ENCODE data around the gene NLRP6. TPM values are rescaled to one million over a fixed set of nuclear protein-coding genes. Genes with fewer than 3 reads are reported as not detected.

The NLRP6 gene
- total and polyA plus RNA-seq, 2 donors from 2014 or later = 0.32 to 1.6 TPM

DNA sequence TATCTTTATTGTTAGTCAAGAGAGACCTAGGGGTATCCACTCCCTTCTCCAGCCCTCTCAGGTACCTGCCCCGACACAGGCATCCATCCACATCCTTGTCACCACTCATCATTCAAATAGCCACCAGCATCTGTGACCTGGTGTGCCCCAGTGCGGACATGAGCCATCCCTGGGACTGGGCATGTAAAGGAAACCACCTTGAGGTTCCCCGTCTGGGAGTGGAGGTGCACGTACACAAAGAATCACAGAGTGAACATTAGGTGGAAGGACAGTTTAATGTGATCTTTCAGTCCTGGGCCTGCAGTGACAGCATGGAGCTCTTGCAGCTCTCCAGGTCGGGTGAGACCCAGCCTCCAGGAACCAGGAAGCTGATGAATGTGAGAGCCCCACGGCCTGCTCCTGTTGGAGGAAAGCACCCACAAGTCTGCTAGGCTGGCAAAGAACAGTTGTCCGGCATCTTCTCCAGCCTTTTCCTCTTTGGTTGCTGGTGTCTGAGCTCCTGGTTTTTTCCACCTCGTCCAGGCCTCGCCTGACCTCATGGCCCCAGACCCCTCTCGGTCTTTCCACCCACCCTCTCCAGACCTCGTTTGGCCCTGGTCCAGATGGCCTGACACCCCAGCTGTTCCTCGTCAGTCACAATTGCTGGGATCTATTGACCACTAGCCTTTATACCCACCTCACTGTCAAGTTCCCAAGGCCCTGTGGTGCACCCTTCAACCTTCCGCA, 24.9 kb upstream of the NLRP6 start:
- FAIRE-seq (no peak), DNase-seq (no peak)
- Histone ChIP-seq H3K27me3 (ENCODE audit: control insufficient read depth, insufficient read depth, low read length) (no peaks in the 10 kb centered on the region), H3K9ac (ENCODE audit: low read length in 3 of 3) (no peak overlapping the region), H3K27ac (ENCODE audit: low read depth in 2 of 2, low read length in 2 of 2) (no peak overlapping the region), H3K36me3 (ENCODE audit: control insufficient read depth in 2 of 3, insufficient read depth in 3 of 3, low read length in 3 of 3) (peaks cover 6 to 25% (median 24%) of the 10 kb centered on the region in 3 donors), H3K9me3 (ENCODE audit: control insufficient read depth in 2 of 3, insufficient read depth in 1 of 3, low read length in 3 of 3) (no peaks in the 10 kb centered on the region), H3K4me3 (ENCODE audit: low read length in 3 of 3) (no peak overlapping the region), H3K4me1 (ENCODE audit: control insufficient read depth in 2 of 3, insufficient read depth in 2 of 3, low read depth in 1 of 3, low read length in 3 of 3) (no peaks in the 10 kb centered on the region)
- no peak for TF ChIP-seq CTCF (IDR thresholded peaks at IDR 0.05; ENCODE audit: borderline replicate concordance, extremely low read depth, insufficient read depth)
- intact Hi-C loops (cut with DNase I) = no loop called here

DNA sequence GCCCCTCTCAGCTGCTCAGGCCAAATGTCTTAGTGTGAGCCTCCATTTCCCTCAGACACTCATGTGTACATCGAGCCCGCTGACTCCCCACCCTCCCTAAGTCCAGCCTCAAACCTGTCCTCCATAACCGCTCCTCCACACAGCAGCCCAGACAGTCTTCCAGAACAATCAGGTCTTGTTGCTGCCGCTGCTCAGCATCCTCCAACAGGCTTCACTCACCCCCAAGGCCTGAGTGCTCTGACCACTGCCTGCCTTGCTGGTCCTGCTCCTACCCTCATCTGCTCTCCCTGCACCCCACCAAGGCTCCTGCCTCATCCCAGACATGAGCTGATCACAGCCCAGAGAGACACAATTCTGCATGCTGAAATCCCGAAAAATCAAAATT, 24.3 kb upstream of the NLRP6 start:
- FAIRE-seq (no peak), DNase-seq (no peak)
- intact Hi-C loops (cut with DNase I) = no loop called here
- H3K36me3 ChIP-seq (ENCODE audit: control insufficient read depth in 2 of 3, insufficient read depth in 3 of 3, low read length in 3 of 3) = peaks cover 2 to 20% (median 19%) of the 10 kb centered on the region in 3 donors
- no peaks in the 10 kb centered on the region for H3K27me3 ChIP-seq (ENCODE audit: control insufficient read depth, insufficient read depth, low read length)
- H3K27ac ChIP-seq (ENCODE audit: low read depth in 2 of 2, low read length in 2 of 2) = no peak overlapping the region
- H3K9ac ChIP-seq (ENCODE audit: low read length in 3 of 3) = no peak overlapping the region
- H3K4me1 ChIP-seq (ENCODE audit: control insufficient read depth in 2 of 3, insufficient read depth in 2 of 3, low read depth in 1 of 3, low read length in 3 of 3) = no peaks in the 10 kb centered on the region
- H3K4me3 ChIP-seq (ENCODE audit: low read length in 3 of 3) = no peak overlapping the region
- H3K9me3 ChIP-seq (ENCODE audit: control insufficient read depth in 2 of 3, insufficient read depth in 1 of 3, low read length in 3 of 3) = no peaks in the 10 kb centered on the region
- no peak for TF ChIP-seq CTCF (IDR thresholded peaks at IDR 0.05; ENCODE audit: borderline replicate concordance, extremely low read depth, insufficient read depth)

- intact Hi-C loops (cut with DNase I) = no loop called here
- FAIRE-seq (no peak), DNase-seq (no peak)
- no peaks in the 10 kb centered on the region for H3K9me3 ChIP-seq (ENCODE audit: control insufficient read depth in 2 of 3, insufficient read depth in 1 of 3, low read length in 3 of 3)
- peaks cover 0 to 16% (median 15%) of the 10 kb centered on the region in 3 donors for H3K36me3 ChIP-seq (ENCODE audit: control insufficient read depth in 2 of 3, insufficient read depth in 3 of 3, low read length in 3 of 3)
- H3K27me3 ChIP-seq (ENCODE audit: control insufficient read depth, insufficient read depth, low read length) = no peaks in the 10 kb centered on the region
- H3K4me1 ChIP-seq (ENCODE audit: control insufficient read depth in 2 of 3, insufficient read depth in 2 of 3, low read depth in 1 of 3, low read length in 3 of 3) = no peaks in the 10 kb centered on the region
- H3K9ac ChIP-seq (ENCODE audit: low read length in 3 of 3) = no peak overlapping the region
- H3K4me3 ChIP-seq (ENCODE audit: low read length in 3 of 3) = no peak overlapping the region
- no peak for TF ChIP-seq CTCF (IDR thresholded peaks at IDR 0.05; ENCODE audit: borderline replicate concordance, extremely low read depth, insufficient read depth)
- H3K27ac ChIP-seq (ENCODE audit: low read depth in 2 of 2, low read length in 2 of 2) = no peak overlapping the region
These were observed 23.0 kb upstream of the NLRP6 start for GRCh38 chr11:255176-255575.

All from kidney (tissue), 14 donors.